Peyer's patch (tissue), 4 donors: ENCODE results near the gene SUN2. TPM values are rescaled to one million over a fixed set of nuclear protein-coding genes. Genes with fewer than 3 reads are reported as not detected.

Source experiments
- DNase-seq, 3 donors: peaks; one replicate each; pipeline ENCODE4 v3.0.0-alpha.2; 2017 to 2019
- H3K27ac ChIP-seq, 4 donors: fragments of 200-600 bp; sonication (generic); one replicate each; pipeline ENCODE4 v1.5.1; 2016 to 2019
- H3K27me3 ChIP-seq, 2 donors: fragments of 200-600 bp; sonication (generic); one replicate each; pipeline ENCODE4 v1.5.1; 2019
- H3K36me3 ChIP-seq, 3 donors: fragments of 200-600 bp; sonication (generic); one replicate each; pipeline ENCODE4 v1.5.1; 2016 to 2019
- H3K4me1 ChIP-seq, 4 donors: fragments of 200-600 bp; sonication (generic); one replicate each; pipeline ENCODE4 v1.5.1; 2016 to 2019
- H3K4me3 ChIP-seq, 4 donors: fragments of 200-600 bp; sonication (generic); 1 replicate in 3 of 4; 2 replicates in 1 of 4; pipeline ENCODE4 v1.5.1; 2016 to 2019; ENCODE audit warnings: mild to moderate bottlenecking in 1 of 4
- H3K9me3 ChIP-seq, 4 donors: fragments of 200-600 bp; sonication (generic); one replicate each; pipeline ENCODE4 v1.5.1; 2016 to 2019; ENCODE audit warnings: mild to moderate bottlenecking in 1 of 4
- POLR2A ChIP-seq, 2 donors: fragments of 450-650 bp; IDR thresholded peaks; one replicate each; pipeline ENCODE4 v1.5.1; 2017; ENCODE audit warnings: antibody characterized with exemption in 2 of 2, mild to moderate bottlenecking in 2 of 2, moderate library complexity in 2 of 2
- total RNA-seq, 4 donors: library from RNA; depleted of rRNA; stranded (reverse); fragments of >200 nt; gene quantifications; one replicate each; pipeline ENCODE4 v1.1.0, GENCODE V29; 2016
- TF ChIP-seq, protein P1 (sequence below), 6 experiments: fragments of 450-650 bp in 4 of 6; fragments of 200-600 bp in 2 of 6; sonication (generic) in 1 of 6; IDR thresholded peaks; one replicate each; pipeline ENCODE4 v1.5.1; 2017 to 2019; ENCODE audit warnings: antibody characterized with exemption in 6 of 6, mild to moderate bottlenecking in 3 of 6, moderate library complexity in 1 of 6

SUN2 gene
- total RNA-seq, 4 donors from 2014 or later = 171 to 291 (median 248) TPM

DNA sequence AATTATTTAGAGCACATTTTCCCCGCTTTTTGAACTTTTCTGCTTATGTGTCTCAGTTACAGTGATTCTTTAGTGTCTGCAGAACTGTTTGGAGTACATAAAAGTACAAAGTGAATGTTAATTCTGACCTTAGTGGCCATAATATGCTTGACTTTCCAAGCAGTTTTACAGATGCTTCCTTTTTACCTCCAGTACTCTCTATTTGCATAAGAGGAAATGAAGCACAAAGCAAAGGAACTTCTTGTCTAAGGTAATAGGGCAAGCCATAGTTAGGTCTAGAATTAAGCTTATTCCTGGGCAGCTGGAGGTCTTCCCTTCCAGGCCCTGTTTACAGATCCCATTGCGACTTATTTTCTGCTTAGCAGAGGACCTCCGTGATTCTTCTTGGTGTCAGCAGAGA, 46.5 kb downstream of the SUN2 start:
- peaks cover 0 to 44% (median 10%) of the 10 kb centered on the region in 4 donors for H3K4me1 ChIP-seq
- H3K27ac ChIP-seq = peak overlapping the region in 1 of 4 donors; percentile 72

DNA sequence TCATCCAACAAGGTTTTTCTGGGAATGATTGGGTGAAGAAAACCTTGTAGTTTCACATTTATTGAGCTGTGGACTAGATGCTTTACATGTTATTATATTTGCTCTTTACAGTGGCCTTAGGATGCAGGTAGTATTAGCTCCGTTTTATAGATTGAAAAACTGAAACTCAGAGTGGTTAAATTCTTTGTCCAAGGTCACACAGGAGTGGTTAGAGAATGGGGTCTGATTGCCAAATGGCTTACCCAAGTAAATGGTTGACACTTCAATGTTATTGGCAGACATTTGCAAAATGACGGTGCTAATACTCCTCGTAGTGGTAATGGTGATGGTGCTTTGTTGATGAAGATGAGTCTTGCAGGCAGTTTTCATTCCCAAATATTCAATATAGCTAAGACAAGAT, 47.8 kb downstream of the SUN2 start:
- peaks cover 0 to 13% (median 0%) of the 10 kb centered on the region in 3 donors for H3K36me3 ChIP-seq
- no peaks in the 10 kb centered on the region for H3K27me3 ChIP-seq
- H3K4me3 ChIP-seq = peak overlapping the region in 2 of 4 donors; percentile 0 to 98
- peak overlapping the region in 2 of 4 donors; percentile 72 to 100 for H3K27ac ChIP-seq
- peaks cover 0 to 38% (median 10%) of the 10 kb centered on the region in 4 donors for H3K4me1 ChIP-seq
- no peaks in the 10 kb centered on the region for H3K9me3 ChIP-seq
- no peak for TF ChIP-seq POLR2A (IDR thresholded peaks at IDR 0.05)
- TF ChIP-seq, protein P1, sequence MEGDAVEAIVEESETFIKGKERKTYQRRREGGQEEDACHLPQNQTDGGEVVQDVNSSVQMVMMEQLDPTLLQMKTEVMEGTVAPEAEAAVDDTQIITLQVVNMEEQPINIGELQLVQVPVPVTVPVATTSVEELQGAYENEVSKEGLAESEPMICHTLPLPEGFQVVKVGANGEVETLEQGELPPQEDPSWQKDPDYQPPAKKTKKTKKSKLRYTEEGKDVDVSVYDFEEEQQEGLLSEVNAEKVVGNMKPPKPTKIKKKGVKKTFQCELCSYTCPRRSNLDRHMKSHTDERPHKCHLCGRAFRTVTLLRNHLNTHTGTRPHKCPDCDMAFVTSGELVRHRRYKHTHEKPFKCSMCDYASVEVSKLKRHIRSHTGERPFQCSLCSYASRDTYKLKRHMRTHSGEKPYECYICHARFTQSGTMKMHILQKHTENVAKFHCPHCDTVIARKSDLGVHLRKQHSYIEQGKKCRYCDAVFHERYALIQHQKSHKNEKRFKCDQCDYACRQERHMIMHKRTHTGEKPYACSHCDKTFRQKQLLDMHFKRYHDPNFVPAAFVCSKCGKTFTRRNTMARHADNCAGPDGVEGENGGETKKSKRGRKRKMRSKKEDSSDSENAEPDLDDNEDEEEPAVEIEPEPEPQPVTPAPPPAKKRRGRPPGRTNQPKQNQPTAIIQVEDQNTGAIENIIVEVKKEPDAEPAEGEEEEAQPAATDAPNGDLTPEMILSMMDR (IDR thresholded peaks at IDR 0.05) = no peak
- no peak for DNase-seq

More for the DNA sequence above, 46.5 kb downstream of the SUN2 start:
- TF ChIP-seq POLR2A (IDR thresholded peaks at IDR 0.05) = no peak
- TF ChIP-seq, protein P1 (IDR thresholded peaks at IDR 0.05) = no peak
- Histone ChIP-seq H3K27me3 (no peaks in the 10 kb centered on the region), H3K4me3 (no peak overlapping the region), H3K9me3 (no peaks in the 10 kb centered on the region), H3K36me3 (peaks cover 0 to 13% (median 0%) of the 10 kb centered on the region in 3 donors)
- no peak for DNase-seq

GRCh38 chr22:38707346-38707745, 48.5 kb downstream of the SUN2 start:
- peak overlapping the region; percentile 96 to 99 (median 98) for H3K4me3 ChIP-seq
- peaks cover 0 to 13% (median 0%) of the 10 kb centered on the region in 3 donors for H3K36me3 ChIP-seq
- H3K4me1 ChIP-seq = peaks cover 0 to 35% (median 10%) of the 10 kb centered on the region in 4 donors
- DNase-seq = no peak
- peak overlapping the region; percentile 98 to 100 (median 99) for H3K27ac ChIP-seq
- peak in 1 of 2 donors; percentile 70 for TF ChIP-seq POLR2A (IDR thresholded peaks at IDR 0.05)
- TF ChIP-seq, protein P1 (IDR thresholded peaks at IDR 0.05) = no peak
- no peaks in the 10 kb centered on the region for H3K27me3 ChIP-seq
- H3K9me3 ChIP-seq = no peaks in the 10 kb centered on the region

- no peaks in the 10 kb centered on the region for H3K9me3 ChIP-seq
- H3K36me3 ChIP-seq = peaks cover 0 to 13% (median 0%) of the 10 kb centered on the region in 3 donors
- H3K27ac ChIP-seq = peak overlapping the region; percentile 98 to 100 (median 99)
- H3K4me1 ChIP-seq = peaks cover 0 to 36% (median 10%) of the 10 kb centered on the region in 4 donors
- TF ChIP-seq, protein P1 (IDR thresholded peaks at IDR 0.05) = no peak
- TF ChIP-seq POLR2A (IDR thresholded peaks at IDR 0.05) = no peak
- H3K27me3 ChIP-seq = no peaks in the 10 kb centered on the region
- peak overlapping the region; percentile 96 to 99 (median 98) for H3K4me3 ChIP-seq
- no peak for DNase-seq
Observed at GRCh38 chr22:38706901-38707195, 49.0 kb downstream of the SUN2 start.

DNA sequence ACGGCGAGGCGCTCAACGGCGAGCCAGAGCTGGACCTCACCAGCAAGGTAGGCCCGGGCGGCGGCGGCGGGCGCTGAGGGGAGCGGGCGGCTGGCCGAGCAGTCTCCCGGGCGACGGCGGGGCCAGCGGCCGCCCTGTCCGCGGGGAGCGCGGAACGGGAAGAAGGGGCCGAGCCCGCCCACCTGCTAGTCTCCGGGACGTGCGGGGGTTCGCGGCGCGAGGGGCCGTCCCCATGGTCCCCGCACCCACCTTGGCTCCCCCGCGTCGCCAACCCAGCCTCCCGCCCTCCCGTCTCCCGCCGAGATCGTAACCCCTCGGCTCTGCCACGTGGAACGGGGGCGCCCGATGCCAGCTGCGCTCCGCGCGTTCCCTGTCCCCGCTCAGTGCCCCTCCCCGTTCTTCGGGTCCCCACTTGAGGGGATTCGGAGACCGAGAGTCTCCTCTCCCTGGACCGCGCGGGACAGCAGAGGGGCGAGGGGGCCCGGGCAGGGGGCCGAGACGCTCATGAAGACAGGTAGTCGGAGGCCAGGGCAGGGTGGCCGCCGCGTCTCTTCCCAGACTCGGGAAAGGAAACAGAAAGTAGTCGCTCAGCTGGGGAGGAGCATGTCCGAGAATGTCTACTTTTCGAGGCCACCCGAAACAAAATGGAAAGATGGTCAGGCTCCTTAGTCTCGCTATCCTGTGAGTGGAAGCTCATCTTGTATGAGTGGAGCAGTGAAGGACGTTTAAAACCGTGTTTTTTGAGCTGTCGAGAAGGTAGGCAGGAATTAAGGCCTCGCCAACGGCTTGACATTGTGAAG, 49.5 kb downstream of the SUN2 start:
- peak overlapping the region; percentile 98 to 100 (median 99) for H3K27ac ChIP-seq
- TF ChIP-seq, protein P1 (IDR thresholded peaks at IDR 0.05) = no peak
- TF ChIP-seq POLR2A (IDR thresholded peaks at IDR 0.05) = peak in 1 of 2 donors; percentile 38
- H3K4me3 ChIP-seq = peak overlapping the region; percentile 96 to 99 (median 98)
- H3K36me3 ChIP-seq = peaks cover 0 to 13% (median 0%) of the 10 kb centered on the region in 3 donors
- no peaks in the 10 kb centered on the region for H3K27me3 ChIP-seq
- H3K4me1 ChIP-seq = peaks cover 0 to 41% (median 10%) of the 10 kb centered on the region in 4 donors
- DNase-seq = peak; percentile 47 to 71 (median 70)
- H3K9me3 ChIP-seq = no peaks in the 10 kb centered on the region
